Astrocyte of the spinal cord (primary cell): ENCODE data around the gene TMEM129.

Experiments
- DNase-seq: peaks from one replicate; pipeline ENCODE4 v3.0.0; 2011; ENCODE audit warnings: low read depth, low spot score
- H3K4me3 ChIP-seq: 2 replicates; pipeline ENCODE4 v1.5.1; 2011; ENCODE audit warnings: low read depth, mild to moderate bottlenecking, low read length, moderate library complexity
- in situ Hi-C: cut with HindIII; loops from 2 replicates; pipeline ENCODE4 v1.10.0; 2017; ENCODE audit warnings: low sequenced_read_pairs
- TF ChIP-seq, protein P1 (sequence below): IDR thresholded peaks from 2 replicates; pipeline ENCODE4 v1.5.1; 2012; ENCODE audit warnings: low read depth, mild to moderate bottlenecking, low read length, inconsistent platforms

TMEM129 gene

DNA sequence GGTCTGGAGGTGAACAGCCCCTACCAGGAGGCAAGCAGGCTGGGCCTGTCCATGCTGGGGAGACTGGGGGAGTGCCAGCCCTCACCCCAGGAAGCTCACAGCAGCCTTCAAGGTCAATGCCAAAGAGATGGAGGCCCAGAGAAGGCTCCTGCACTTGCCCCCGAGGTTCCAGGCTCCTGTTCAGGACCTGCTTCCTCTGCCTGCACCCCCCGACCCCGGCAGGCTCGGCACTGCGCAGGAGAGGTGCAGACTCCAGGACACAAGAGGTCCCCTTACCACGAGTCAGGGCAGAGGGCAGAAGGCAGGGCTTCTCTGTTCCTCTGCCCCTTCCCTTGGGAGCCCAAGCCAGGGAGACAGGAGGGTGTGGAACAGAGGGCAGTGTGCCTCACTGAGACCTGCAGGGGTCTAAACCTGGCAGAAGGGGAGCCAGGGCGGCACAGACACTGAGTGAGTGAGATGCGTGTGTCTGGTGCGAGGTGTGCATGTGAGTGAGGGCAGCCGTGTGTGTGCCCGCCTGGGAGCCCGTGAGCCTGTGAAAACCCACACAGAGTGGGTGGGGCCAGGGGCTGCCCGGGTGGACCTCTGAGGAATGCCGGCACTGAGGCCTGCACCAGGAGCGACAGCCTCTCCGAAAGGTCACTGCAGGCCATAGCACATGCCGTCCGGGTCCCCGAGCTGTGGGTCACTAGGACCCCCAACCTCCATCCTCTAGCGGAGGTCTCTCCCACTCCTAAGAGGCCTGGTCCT is 41.3 kb upstream of the TMEM129 start:
- TF ChIP-seq, protein P1, sequence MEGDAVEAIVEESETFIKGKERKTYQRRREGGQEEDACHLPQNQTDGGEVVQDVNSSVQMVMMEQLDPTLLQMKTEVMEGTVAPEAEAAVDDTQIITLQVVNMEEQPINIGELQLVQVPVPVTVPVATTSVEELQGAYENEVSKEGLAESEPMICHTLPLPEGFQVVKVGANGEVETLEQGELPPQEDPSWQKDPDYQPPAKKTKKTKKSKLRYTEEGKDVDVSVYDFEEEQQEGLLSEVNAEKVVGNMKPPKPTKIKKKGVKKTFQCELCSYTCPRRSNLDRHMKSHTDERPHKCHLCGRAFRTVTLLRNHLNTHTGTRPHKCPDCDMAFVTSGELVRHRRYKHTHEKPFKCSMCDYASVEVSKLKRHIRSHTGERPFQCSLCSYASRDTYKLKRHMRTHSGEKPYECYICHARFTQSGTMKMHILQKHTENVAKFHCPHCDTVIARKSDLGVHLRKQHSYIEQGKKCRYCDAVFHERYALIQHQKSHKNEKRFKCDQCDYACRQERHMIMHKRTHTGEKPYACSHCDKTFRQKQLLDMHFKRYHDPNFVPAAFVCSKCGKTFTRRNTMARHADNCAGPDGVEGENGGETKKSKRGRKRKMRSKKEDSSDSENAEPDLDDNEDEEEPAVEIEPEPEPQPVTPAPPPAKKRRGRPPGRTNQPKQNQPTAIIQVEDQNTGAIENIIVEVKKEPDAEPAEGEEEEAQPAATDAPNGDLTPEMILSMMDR, result no peak
- no peak overlapping the region for H3K4me3 ChIP-seq
- DNase-seq, result no peak
- in situ Hi-C loops, result no loop called here

GRCh38 chr4:1761130-1761689 is 40.1 kb upstream of the TMEM129 start:
- TF ChIP-seq, protein P1, result no peak
- DNase-seq, result no peak
- in situ Hi-C loops, result no loop called here
- H3K4me3 ChIP-seq, result no peak overlapping the region

DNA sequence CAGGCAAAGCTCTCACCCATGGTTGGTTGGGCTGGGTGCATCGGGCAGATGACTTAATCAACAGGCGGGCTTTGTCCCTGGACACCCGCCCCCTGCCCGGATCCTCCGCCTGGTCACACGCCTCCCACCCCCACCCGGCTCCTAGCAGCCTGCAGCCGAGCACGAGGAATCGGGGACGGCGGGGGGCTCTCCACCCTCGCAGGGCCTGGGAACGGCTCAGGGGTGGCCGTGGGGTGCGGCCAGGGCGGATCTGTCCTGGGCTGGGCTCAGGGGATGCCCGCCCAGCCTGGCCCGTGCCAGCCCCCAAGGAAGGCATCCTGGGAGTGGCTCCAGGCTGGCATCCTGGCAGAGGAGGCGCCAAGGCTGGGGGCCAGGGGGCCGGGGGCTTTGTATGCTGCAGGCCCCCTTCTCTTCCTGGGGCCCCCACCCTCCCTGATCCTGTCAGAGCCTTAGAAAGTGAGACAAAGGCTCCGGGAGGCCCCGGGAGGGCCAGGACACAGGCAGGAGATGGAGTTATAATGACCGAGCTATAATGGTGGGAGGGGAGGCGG is 39.5 kb upstream of the TMEM129 start:
- TF ChIP-seq, protein P1, result no peak
- in situ Hi-C loops, result no loop called here
- no peak for DNase-seq
- no peak overlapping the region for H3K4me3 ChIP-seq

- DNase-seq, result no peak
- in situ Hi-C loops, result no loop called here
- H3K4me3 ChIP-seq, result no peak overlapping the region
- TF ChIP-seq, protein P1, result no peak
These were observed 38.7 kb upstream of the TMEM129 start for GRCh38 chr4:1759818-1760223.

GRCh38 chr4:1759170-1759817 is 38.2 kb upstream of the TMEM129 start:
- H3K4me3 ChIP-seq, result no peak overlapping the region
- in situ Hi-C loops, result no loop called here
- no peak for DNase-seq
- TF ChIP-seq, protein P1, result no peak

DNA sequence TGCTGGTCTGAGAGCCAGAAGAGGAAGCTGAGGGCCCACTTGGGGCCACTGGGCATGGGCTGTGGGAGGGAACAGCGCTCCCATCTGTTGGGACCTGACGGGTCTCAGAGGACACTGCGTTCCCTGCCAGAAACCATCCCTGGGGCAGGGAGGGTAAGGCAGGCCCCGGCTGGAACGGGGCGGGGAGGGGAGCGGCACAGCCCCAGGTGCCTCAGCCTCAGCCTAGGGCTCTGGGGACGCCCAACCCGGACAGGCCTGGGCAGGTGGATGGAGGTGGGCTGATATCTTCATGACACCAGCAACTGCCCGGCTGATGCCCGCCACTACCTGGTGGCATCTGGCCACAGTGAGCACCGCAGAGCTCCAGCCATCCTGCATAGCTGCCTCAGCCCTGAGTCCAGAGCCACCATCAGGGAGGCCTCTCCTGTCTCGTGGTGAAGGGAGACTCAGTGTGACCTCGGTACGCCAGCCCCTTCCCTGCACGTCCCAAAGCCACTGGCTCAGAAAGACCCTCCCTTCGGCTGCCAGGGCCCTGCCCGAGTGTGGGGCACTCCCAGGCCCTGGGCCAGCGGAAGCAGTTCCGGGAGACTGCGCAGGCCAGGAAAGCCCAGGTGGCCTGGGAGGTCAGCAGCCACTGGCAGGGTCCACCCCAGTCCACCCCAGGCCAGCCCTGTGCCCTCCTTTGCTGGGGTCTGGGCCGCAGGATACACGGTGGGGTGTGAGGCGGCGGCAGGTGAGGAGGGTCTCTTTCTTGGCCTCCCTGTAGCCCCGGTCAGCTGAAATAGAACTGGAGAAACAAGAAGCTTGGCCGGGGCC is 37.4 kb upstream of the TMEM129 start:
- TF ChIP-seq, protein P1, result no peak
- in situ Hi-C loops, result no loop called here
- no peak for DNase-seq
- H3K4me3 ChIP-seq, result no peak overlapping the region
